ENCODE results near the gene GAS7. TPM values are rescaled to one million over a fixed set of nuclear protein-coding genes. Genes with fewer than 3 reads are reported as not detected.
"Not testable (repeated sequence)": the region's sequence is repeated elsewhere in the genome, so short reads cannot be mapped to it uniquely, and the experiment has no call there.

GAS7 gene
- total RNA-seq, 2 experiments from 2014 or later: 0.60 to 1.3 TPM

DNA sequence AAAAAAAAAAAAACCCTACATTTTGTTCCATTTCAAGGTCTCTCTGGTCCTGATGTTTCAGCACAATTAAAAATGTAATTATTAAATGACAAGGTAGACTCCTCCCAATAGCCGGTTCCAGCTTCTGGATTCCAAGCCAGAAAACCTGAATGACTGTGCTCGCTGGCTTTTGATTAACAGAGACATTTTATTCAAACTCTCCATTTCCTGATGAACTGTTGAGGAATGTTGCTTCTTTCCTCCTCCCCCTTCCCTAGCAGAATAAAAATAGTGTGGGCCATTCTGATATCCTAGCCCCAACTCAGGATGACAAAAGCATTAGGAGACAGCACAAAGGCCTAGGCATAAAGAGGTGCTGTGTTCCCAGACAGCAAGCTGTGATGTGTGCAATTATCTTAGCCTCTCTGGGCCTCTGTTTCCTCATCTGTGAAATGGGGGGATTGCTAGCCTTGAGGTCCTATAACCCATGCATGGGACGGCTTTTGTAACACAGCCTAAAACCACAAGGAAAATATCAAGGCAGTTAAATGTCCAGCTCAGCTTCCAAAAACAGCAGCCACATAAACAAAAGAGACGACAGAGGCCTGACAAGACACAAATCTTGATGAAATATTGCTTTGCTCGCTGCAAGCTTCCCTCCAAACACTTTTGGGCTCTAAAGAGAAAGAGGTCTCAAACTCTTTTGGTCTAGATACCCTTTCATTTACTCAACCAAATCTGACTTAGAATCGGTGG is 166.1 kb downstream of the GAS7 start:
- Mint-ChIP-seq H3K4me3 (no peak overlapping the region), H3K27ac (no peak overlapping the region), H3K9me3 (ENCODE audit: low read depth) (no peaks in the 10 kb centered on the region), H3K36me3 (ENCODE audit: low read depth) (no peaks in the 10 kb centered on the region), H3K27me3 (no peaks in the 10 kb centered on the region), H3K4me1 (no peaks in the 10 kb centered on the region)
- CTCF ChIA-PET: interaction anchor here (0.7 kb wide), 1 partner anchor 93 kb away, joined by 3 read pairs; no protein-coding TSS in a partner anchor
- intact Hi-C loops (cut with DNase I, micrococcal nuclease): no loop called here
- POLR2A ChIA-PET: no interaction called here
- no peak for ATAC-seq
- no peak for DNase-seq

DNA sequence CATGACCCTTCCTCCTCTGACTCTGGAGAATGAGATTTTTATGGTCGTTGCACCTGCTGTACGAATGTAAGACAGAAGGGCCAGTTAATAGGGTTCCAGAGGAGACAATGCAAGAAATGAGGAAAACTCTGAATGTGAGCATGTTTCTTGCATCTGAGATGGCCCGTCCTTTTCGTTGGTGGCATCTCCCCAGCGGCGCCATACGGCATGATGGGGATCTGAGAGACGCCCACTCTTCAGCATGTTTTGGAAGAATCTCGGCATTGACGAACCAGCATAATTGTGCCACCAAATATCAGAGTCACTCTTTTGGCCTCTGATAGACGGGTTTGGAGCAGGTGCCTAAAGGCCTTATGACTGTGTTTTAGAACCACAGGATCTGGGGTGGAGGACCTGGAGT is 166.8 kb downstream of the GAS7 start:
- DNase-seq (no peak), ATAC-seq (no peak)
- CTCF ChIA-PET: interaction anchor here (0.7 kb wide), 1 partner anchor 94 kb away, joined by 3 read pairs; no protein-coding TSS in a partner anchor
- Mint-ChIP-seq H3K4me3 (no peak overlapping the region), H3K4me1 (no peaks in the 10 kb centered on the region), H3K36me3 (ENCODE audit: low read depth) (no peaks in the 10 kb centered on the region), H3K27me3 (no peaks in the 10 kb centered on the region), H3K9me3 (ENCODE audit: low read depth) (no peaks in the 10 kb centered on the region), H3K27ac (no peak overlapping the region)
- intact Hi-C loops (cut with DNase I, micrococcal nuclease): no loop called here
- POLR2A ChIA-PET: no interaction called here

DNA sequence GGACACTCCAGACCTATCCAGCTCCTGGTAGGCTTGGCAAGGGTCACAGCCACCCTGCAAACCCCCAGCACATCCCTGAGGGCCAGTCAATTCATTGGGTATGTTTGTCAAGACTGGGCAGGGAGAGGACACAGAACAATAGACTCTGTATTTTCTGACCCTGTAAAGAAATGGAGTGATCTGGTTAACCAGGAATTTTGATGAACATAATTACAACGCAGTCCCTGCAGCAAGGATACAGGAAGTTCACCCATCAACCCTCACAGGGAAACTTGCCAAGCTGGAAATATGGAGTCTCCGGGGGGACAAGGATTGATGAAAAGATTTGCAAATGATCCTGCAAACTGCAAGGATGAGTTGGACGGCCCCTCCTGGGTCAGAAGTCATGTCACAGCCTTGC is 167.3 kb downstream of the GAS7 start:
- no peaks in the 10 kb centered on the region for H3K9me3 Mint-ChIP-seq (ENCODE audit: low read depth)
- ATAC-seq (no peak), DNase-seq (no peak)
- intact Hi-C loops (cut with DNase I, micrococcal nuclease): no loop called here
- H3K27ac Mint-ChIP-seq: no peak overlapping the region
- no peaks in the 10 kb centered on the region for H3K4me1 Mint-ChIP-seq
- H3K4me3 Mint-ChIP-seq: no peak overlapping the region
- POLR2A ChIA-PET: no interaction called here
- no peaks in the 10 kb centered on the region for H3K36me3 Mint-ChIP-seq (ENCODE audit: low read depth)
- H3K27me3 Mint-ChIP-seq: no peaks in the 10 kb centered on the region
- CTCF ChIA-PET: interaction anchor here (0.6 kb wide), 1 partner anchor 10 kb away, joined by 3 read pairs; no protein-coding TSS in a partner anchor

DNA sequence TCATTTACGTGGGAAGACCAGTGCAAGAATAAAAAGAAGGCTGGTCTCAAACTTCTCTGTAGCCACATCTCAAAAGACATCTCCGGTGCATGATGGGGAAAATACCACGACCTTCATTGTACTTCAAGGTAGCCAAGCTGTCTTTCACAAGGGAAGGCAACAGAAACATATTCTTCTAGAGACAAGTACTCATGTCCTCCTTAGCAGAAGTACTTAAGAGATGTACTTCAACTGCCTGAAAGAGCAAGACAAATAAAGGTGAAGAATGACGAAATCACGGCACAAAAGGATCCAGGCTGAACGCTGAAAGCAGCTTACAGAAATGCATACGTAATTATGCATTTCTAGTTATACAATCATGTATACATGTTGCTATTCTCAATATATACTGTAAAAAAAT is 169.3 kb downstream of the GAS7 start:
- Mint-ChIP-seq H3K9me3 (ENCODE audit: low read depth) (no peaks in the 10 kb centered on the region), H3K27ac (no peak overlapping the region), H3K36me3 (ENCODE audit: low read depth) (no peaks in the 10 kb centered on the region), H3K27me3 (no peaks in the 10 kb centered on the region), H3K4me3 (no peak overlapping the region), H3K4me1 (no peaks in the 10 kb centered on the region)
- CTCF ChIA-PET: no interaction called here
- no peak for DNase-seq
- intact Hi-C loops (cut with DNase I, micrococcal nuclease): no loop called here
- POLR2A ChIA-PET: no interaction called here
- ATAC-seq: no peak

DNA sequence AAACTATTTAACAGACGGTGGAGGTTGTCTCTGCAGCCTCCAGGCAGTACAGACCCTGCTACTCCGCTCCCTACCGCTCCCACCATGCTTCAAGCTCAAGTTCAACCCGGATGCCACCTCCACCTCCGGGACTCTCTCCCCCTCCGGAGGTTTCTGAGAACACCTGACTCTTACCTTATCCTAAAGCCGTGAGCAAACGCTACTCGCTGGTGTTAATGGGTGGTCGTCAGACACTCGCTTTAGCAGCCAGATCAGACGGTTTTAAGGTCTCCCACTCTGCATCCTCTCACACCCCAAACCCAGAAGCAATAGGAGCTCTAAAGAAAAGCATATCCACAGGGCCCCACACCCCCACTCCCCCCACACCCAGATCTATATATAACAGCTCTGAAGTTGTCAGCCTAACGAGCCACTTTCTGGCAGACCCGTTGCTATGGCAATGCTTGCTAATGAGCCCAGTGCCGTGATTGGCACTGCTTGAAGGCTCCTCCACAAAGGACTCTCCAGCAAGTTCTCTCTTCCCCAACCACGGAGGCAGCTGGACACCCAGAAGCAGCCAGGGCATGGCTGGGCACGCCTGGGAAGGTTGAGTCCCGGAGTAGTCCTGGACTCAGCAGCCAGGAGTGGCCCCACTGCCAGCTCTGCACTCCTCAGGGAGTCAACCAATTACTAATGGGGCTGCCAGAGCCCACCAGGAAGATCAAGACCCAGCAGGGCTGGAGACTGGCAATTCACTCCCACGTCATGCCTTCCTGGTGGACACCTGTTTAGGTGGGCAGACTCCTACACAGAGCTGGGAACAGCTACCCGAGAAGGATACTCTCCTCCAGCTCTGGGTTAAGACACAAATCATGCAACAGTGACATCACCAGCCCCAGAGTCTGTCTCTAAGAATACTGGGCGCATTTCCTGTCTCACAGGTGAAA is 172.2 kb downstream of the GAS7 start:
- no peak for ATAC-seq
- DNase-seq: no peak
- ChIA-PET POLR2A (no interaction called here), CTCF (interaction anchor here (0.7 kb wide), 1 partner anchor 200 kb away, joined by 3 read pairs; no protein-coding TSS in a partner anchor)
- Mint-ChIP-seq H3K9me3 (ENCODE audit: low read depth) (no peaks in the 10 kb centered on the region), H3K36me3 (ENCODE audit: low read depth) (no peaks in the 10 kb centered on the region), H3K27me3 (no peaks in the 10 kb centered on the region), H3K27ac (no peak overlapping the region), H3K4me3 (no peak overlapping the region), H3K4me1 (no peaks in the 10 kb centered on the region)
- intact Hi-C loops (cut with DNase I, micrococcal nuclease): no loop called here

DNA sequence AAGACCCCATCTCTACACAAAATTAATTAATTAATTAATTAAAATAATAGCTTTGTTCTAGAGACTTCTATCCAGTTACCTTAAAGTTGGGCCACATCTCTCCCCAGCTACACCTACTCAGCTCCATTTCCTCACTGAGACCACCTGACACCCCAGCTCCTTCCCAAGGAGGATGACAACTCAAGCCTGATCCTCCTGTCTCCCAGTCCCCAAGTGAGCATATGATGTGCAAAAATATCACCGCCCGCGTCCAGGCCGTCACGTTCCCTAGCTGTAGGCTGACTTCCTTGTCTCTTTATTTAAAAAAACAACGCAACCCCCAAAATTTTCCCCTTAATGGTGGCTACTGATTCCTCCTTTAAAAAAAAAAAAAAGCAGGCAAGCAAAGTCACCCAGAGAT is 173.2 kb downstream of the GAS7 start:
- ATAC-seq: no peak
- H3K27me3 Mint-ChIP-seq: no peaks in the 10 kb centered on the region
- no peaks in the 10 kb centered on the region for H3K36me3 Mint-ChIP-seq (ENCODE audit: low read depth)
- no peaks in the 10 kb centered on the region for H3K4me1 Mint-ChIP-seq
- H3K9me3 Mint-ChIP-seq (ENCODE audit: low read depth): no peaks in the 10 kb centered on the region
- ChIA-PET POLR2A (interaction anchor here (0.6 kb wide), 1 partner anchor 25 kb away, joined by 3 read pairs; no protein-coding TSS in a partner anchor), CTCF (no interaction called here)
- H3K4me3 Mint-ChIP-seq: no peak overlapping the region
- H3K27ac Mint-ChIP-seq: no peak overlapping the region
- no peak for DNase-seq
- intact Hi-C loops (cut with DNase I, micrococcal nuclease): no loop called here

DNA sequence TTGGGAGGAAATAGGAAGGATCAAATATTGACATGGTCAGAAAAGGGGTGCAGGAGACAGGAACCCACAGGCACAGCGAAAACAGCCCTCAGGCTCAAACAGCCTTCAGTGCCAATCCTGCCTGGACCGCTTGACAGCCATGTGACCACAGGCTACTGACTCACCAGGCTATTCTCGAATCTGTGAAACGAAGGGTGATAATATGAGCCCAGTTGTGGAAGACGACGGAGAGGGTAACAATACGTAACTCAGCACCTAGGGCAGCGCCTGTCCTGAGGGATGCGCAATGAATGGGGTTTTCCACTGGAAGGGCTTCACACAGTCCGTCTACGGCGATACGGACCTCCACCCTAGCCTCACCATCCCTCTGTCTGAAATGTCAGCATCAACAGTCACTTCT is 176.0 kb downstream of the GAS7 start:
- intact Hi-C loops (cut with DNase I, micrococcal nuclease): no loop called here
- ChIA-PET CTCF (no interaction called here), POLR2A (no interaction called here)
- Mint-ChIP-seq H3K27me3 (no peaks in the 10 kb centered on the region), H3K36me3 (ENCODE audit: low read depth) (no peaks in the 10 kb centered on the region), H3K4me3 (no peak overlapping the region), H3K27ac (no peak overlapping the region), H3K9me3 (ENCODE audit: low read depth) (no peaks in the 10 kb centered on the region), H3K4me1 (no peaks in the 10 kb centered on the region)
- DNase-seq (no peak), ATAC-seq (no peak)

DNA sequence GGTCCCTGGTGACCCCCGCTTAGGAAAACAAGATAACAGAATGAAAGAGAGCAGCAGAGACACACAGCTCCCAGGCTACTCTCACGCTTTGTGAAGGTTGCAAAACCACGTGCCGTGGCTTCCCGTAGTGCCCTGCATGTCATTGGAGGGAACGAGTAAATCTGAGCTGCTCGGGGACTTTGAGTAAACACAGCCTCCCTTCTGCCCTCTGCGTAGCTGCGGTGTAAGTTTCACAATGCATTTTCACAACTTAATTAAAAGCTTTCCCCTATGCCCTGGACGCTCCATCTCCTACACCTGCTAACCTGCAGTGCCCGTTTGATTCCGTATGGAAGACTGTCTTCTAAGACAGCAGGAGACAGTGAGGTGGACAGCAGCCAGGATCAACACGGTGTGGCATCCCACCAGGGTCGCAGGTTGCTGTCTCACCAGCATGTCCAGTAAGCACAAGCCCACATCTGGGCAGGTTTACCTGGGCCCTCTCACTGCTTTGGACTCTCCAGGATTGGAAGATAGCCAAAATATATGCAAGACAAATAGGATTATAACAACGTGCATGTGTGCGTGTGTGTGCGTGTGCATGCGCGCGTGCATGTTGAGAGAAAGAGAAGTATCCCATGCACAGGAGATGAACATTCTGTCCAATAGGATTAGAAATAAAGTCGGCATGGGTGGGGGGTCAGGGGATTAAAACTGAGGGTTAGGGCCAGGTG is 177.0 kb downstream of the GAS7 start:
- H3K4me3 Mint-ChIP-seq: no peak overlapping the region
- no peak for ATAC-seq
- ChIA-PET POLR2A (no interaction called here), CTCF (interaction anchor here (0.6 kb wide), 1 partner anchor 10 kb away, joined by 3 read pairs; no protein-coding TSS in a partner anchor)
- H3K27ac Mint-ChIP-seq: no peak overlapping the region
- H3K4me1 Mint-ChIP-seq: no peaks in the 10 kb centered on the region
- H3K9me3 Mint-ChIP-seq (ENCODE audit: low read depth): no peaks in the 10 kb centered on the region
- DNase-seq: no peak
- no peaks in the 10 kb centered on the region for H3K36me3 Mint-ChIP-seq (ENCODE audit: low read depth)
- intact Hi-C loops (cut with DNase I, micrococcal nuclease): no loop called here
- H3K27me3 Mint-ChIP-seq: no peaks in the 10 kb centered on the region

DNA sequence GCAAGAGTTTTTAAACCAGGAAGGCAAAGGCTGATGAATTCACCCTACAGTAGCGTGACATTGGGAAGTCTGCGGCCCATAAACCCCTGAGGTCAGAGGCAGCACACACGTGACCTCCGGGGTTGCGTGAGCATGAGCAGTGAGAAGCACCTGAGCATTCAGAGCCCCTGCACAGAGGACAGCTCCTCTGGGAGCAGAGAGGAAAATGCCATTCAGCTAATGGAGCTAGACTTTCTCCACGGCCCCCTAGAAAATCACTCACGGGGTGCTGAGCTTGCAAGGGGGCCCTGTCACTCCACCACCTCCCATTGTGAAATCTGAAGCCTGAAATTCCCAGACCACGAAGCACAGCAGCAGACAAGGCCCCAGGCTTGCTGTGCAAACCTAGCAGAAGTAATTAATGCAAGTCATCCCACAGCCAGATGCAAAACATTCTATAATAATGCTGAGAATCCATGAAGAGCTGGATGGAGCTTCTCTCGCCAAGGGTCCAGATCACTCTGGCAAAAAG is 178.4 kb downstream of the GAS7 start:
- DNase-seq (no peak), ATAC-seq (no peak)
- H3K36me3 Mint-ChIP-seq (ENCODE audit: low read depth): no peaks in the 10 kb centered on the region
- intact Hi-C loops (cut with DNase I, micrococcal nuclease): no loop called here
- ChIA-PET POLR2A (no interaction called here), CTCF (no interaction called here)
- H3K27ac Mint-ChIP-seq: no peak overlapping the region
- no peaks in the 10 kb centered on the region for H3K9me3 Mint-ChIP-seq (ENCODE audit: low read depth)
- no peaks in the 10 kb centered on the region for H3K4me1 Mint-ChIP-seq
- no peak overlapping the region for H3K4me3 Mint-ChIP-seq
- no peaks in the 10 kb centered on the region for H3K27me3 Mint-ChIP-seq

DNA sequence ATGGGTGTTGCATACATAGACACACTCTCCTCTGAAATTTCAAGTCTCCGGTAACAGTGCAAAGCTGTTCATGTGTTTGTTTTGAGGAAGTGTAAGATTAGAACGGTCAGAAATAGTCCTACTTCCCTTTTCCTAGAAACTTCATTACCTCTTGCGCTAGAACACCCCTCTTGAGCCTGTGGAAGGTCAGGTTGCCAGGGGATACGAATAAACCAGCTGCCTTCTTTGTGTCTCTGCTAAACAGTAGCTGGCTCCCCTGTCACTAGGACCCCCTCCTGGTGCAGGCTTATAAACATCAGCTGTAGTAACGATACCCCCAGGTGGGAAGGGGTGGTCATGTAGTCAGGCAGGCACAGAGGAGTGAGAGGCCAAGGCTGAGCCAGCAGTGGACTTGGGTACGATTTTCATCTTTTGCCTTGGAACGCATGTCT is 179.9 kb downstream of the GAS7 start:
- CTCF ChIA-PET: no interaction called here
- no peak for DNase-seq
- Mint-ChIP-seq H3K4me3 (no peak overlapping the region), H3K9me3 (ENCODE audit: low read depth) (no peaks in the 10 kb centered on the region), H3K27ac (no peak overlapping the region), H3K4me1 (no peaks in the 10 kb centered on the region), H3K27me3 (no peaks in the 10 kb centered on the region), H3K36me3 (ENCODE audit: low read depth) (no peaks in the 10 kb centered on the region)
- no peak for ATAC-seq
- intact Hi-C loops (cut with DNase I, micrococcal nuclease): no loop called here
- POLR2A ChIA-PET: interaction anchor here (0.5 kb wide), 1 partner anchor 40 kb away, joined by 3 read pairs; no protein-coding TSS in a partner anchor

DNA sequence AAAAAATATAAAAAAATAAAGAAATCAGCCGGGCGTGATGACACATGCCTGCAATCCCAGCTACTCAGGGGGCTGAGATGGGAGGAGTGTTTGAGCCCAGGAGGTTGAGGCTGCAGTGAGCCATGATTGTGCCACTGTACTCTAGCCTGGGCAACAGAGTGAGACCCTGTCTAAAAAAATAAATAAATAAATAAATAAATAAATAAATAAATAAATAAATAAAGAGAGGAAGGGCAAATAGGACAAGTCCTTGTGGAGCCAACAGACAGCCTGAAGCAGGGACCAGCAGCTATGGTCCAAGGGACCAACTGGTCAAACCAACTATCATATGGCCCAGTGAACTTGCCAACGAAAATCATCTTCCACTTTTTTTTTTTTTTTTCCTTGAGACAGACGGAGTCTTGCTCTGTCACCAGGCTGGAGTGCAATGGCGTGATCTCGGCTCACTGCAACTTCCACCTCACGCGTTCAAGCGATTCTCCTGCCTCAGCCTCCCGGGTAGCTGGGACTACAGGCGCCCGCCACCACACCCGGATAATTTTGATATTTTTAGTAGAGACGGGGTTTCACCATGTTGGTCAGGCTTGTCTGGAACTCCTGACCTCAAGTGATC is 181.3 kb downstream of the GAS7 start:
- H3K4me1 Mint-ChIP-seq; POLR2A ChIA-PET; H3K27me3 Mint-ChIP-seq; H3K9me3 Mint-ChIP-seq (ENCODE audit: low read depth); H3K27ac Mint-ChIP-seq; DNase-seq; intact Hi-C loops (cut with DNase I, micrococcal nuclease); ATAC-seq; H3K36me3 Mint-ChIP-seq (ENCODE audit: low read depth); H3K4me3 Mint-ChIP-seq; CTCF ChIA-PET: not testable (repeated sequence)

Measured in activated CD4-positive, alpha-beta T cell treated with anti-CD3 and anti-CD28 coated beads for 36 hours (primary cell).